Measurements from ENCODE around the gene HES7. TPM values are rescaled to one million over a fixed set of nuclear protein-coding genes. Genes with fewer than 3 reads are reported as not detected.

HES7 gene
- total RNA-seq, 1 experiment from 2014 or later = 0.33 TPM

- Mint-ChIP-seq H3K27me3 (ENCODE audit: low read depth) (peaks cover 3% of the 10 kb centered on the region; the same call in 1 of the 2 replicates), H3K4me1 (peaks cover 2 to 3% of the 10 kb centered on the region in 2 experiments; a peak in 1 of 4 replicates), H3K36me3 (ENCODE audit: insufficient read depth in 1 of 3, low read depth in 3 of 3) (peaks cover 12 to 49% (median 29%) of the 10 kb centered on the region in 3 experiments; a peak in 6 of 7 replicates), H3K9me3 (no peaks in the 10 kb centered on the region), H3K27ac (no peak overlapping the region), H3K4me3 (no peak overlapping the region)
- H3K27me3 ChIP-seq (ENCODE audit: insufficient read depth, low read length) = no peaks in the 10 kb centered on the region
- H2BK120ac ChIP-seq (ENCODE audit: low read depth, low read length, poor library complexity, severe bottlenecking) = no peak overlapping the region
- DNase-seq = peak; percentile 34
- no peak overlapping the region for H2AFZ ChIP-seq (ENCODE audit: low read length)
- no peaks in the 10 kb centered on the region for H4K20me1 ChIP-seq (ENCODE audit: control insufficient read depth, insufficient read depth, insufficient read length)
- H4K8ac ChIP-seq (replicated peaks; ENCODE audit: insufficient read length, low read depth, low read length) = no peak overlapping the region
- H3K23ac ChIP-seq (ENCODE audit: insufficient read length, low read depth, low read length) = no peak overlapping the region
- H3K23me2 ChIP-seq (ENCODE audit: insufficient read length, low read depth, low read length, poor library complexity, severe bottlenecking) = peaks cover 8% of the 10 kb centered on the region
- H2AK5ac ChIP-seq (ENCODE audit: insufficient read length, low read length) = no peak overlapping the region
- H2BK12ac ChIP-seq (ENCODE audit: insufficient read length, low read depth, low read length) = no peak overlapping the region
- no peak overlapping the region for H3K9ac ChIP-seq (ENCODE audit: extremely low read depth, insufficient read length, low read length)
- H3K9me3 ChIP-seq (ENCODE audit: control insufficient read depth, low read depth, low read length) = no peaks in the 10 kb centered on the region
- H3K56ac ChIP-seq (ENCODE audit: insufficient read length, low read depth, low read length) = no peak overlapping the region
- no peak overlapping the region for H4K91ac ChIP-seq (ENCODE audit: insufficient read length, low read depth, low read length)
- no peak overlapping the region for H2BK5ac ChIP-seq (ENCODE audit: insufficient read length, low read length)
- H3K79me2 ChIP-seq (ENCODE audit: insufficient read depth, low read length) = no peaks in the 10 kb centered on the region
- TF ChIP-seq CTCF (conservative IDR thresholded peaks at IDR 0.05) = no peak
- no peak overlapping the region for H3T11ph ChIP-seq (ENCODE audit: low read length)
- no CpG with 5 or more reads among the region's 18 CpGs for WGBS (ENCODE audit: extremely low coverage, insufficient read length, low lambda C conversion rate)
- H3K4ac ChIP-seq (ENCODE audit: low read depth, low read length) = no peak overlapping the region
- H3K27ac ChIP-seq (ENCODE audit: insufficient read length, low read depth, low read length) = no peak overlapping the region
- H2BK15ac ChIP-seq (ENCODE audit: low read depth, low read length) = no peak overlapping the region
- no peaks in the 10 kb centered on the region for H3K79me1 ChIP-seq (ENCODE audit: insufficient read depth, low read depth, low read length, poor library complexity, severe bottlenecking)
- H3K18ac ChIP-seq (ENCODE audit: insufficient read length, low read depth, low read length) = no peak overlapping the region
- no peak overlapping the region for H2BK20ac ChIP-seq (ENCODE audit: low read depth, low read length, poor library complexity, severe bottlenecking)
- H3K4me1 ChIP-seq (ENCODE audit: insufficient read depth, low read length) = no peaks in the 10 kb centered on the region
- H3K14ac ChIP-seq (ENCODE audit: insufficient read depth, low read length) = no peak overlapping the region
- no peak overlapping the region for H4K5ac ChIP-seq (ENCODE audit: insufficient read length, low read depth, low read length)
- no peak overlapping the region for H3K4me2 ChIP-seq (ENCODE audit: insufficient read depth, insufficient read length, low read length)
Observed at GRCh38 chr17:8140065-8141029, 16.4 kb upstream of the HES7 start.

Measured in H9 (cell line).